OCI-LY3 (cell line): ENCODE measurements around the gene SEMA5A.

Experiments
- H2AFZ ChIP-seq: fragments of 200-600, 300-600 bp; shearing (Covaris generic); 2 replicates; pipeline ENCODE4 v1.6.0; 2014; ENCODE audit warnings: antibody characterized with exemption, low read depth, low read length
- H3K27ac ChIP-seq: fragments of 200-600, 300-600 bp; sonication (generic); 2 replicates; pipeline ENCODE4 v1.5.1; 2014; ENCODE audit warnings: mild to moderate bottlenecking, low read length, moderate library complexity, mixed read lengths
- H3K27me3 ChIP-seq: fragments of 200-600, 300-600 bp; sonication (generic); 2 replicates; pipeline ENCODE4 v1.6.1; 2014; ENCODE audit warnings: low read depth, low read length, mixed read lengths
- H3K36me3 ChIP-seq: fragments of 200-600, 300-600 bp; sonication (generic); replicated peaks from 2 replicates; pipeline ENCODE3; 2014; ENCODE audit warnings: low read depth, low read length, mixed read lengths
- H3K4me1 ChIP-seq: fragments of 300-600, 200-600 bp; sonication (generic); 2 replicates; pipeline ENCODE4 v1.6.1; 2014; ENCODE audit warnings: low read length, mixed read lengths
- H3K4me2 ChIP-seq: fragments of 200-600, 300-600 bp; sonication (generic); 2 replicates; pipeline ENCODE4 v1.6.1; 2014; ENCODE audit warnings: low read length, mixed read lengths
- H3K4me3 ChIP-seq: fragments of 300-600, 200-600 bp; sonication (generic); 2 replicates; pipeline ENCODE4 v1.5.1; 2014; ENCODE audit warnings: antibody characterized with exemption, mild to moderate bottlenecking, low read length, moderate library complexity
- H3K79me2 ChIP-seq: fragments of 300-600, 200-600 bp; shearing (Covaris generic); 2 replicates; pipeline ENCODE4 v1.6.1; 2014; ENCODE audit warnings: mild to moderate bottlenecking, low read length, mixed read lengths
- H3K9ac ChIP-seq: fragments of 300-600, 200-600 bp; shearing (Covaris generic); 2 replicates; pipeline ENCODE4 v1.6.0; 2014; ENCODE audit warnings: mild to moderate bottlenecking, low read length, moderate library complexity
- H3K9me3 ChIP-seq: fragments of 200-600, 300-600 bp; shearing (Covaris generic); 2 replicates; pipeline ENCODE4 v1.6.1; 2014; ENCODE audit warnings: low read length, mixed read lengths; ENCODE audit not compliant: insufficient read depth
- H4K20me1 ChIP-seq: fragments of 200-600, 300-600 bp; sonication (generic); 2 replicates; pipeline ENCODE4 v1.6.1; 2016; ENCODE audit warnings: low read length, mixed read lengths; ENCODE audit not compliant: insufficient read depth
- EZH2phosphoT487 ChIP-seq: fragments of 200-600 bp; shearing (Covaris generic); IDR thresholded peaks from 2 replicates; pipeline ENCODE4 v1.6.1; 2018; ENCODE audit warnings: antibody characterized with exemption, mixed run types, low read depth
- TF ChIP-seq, protein P1 (sequence below): fragments of 200-600, 300-600 bp; sonication (generic); IDR thresholded peaks from 2 replicates; pipeline ENCODE4 v1.5.1; 2014; ENCODE audit warnings: antibody characterized with exemption, low read length, low read depth

Gene SEMA5A

DNA sequence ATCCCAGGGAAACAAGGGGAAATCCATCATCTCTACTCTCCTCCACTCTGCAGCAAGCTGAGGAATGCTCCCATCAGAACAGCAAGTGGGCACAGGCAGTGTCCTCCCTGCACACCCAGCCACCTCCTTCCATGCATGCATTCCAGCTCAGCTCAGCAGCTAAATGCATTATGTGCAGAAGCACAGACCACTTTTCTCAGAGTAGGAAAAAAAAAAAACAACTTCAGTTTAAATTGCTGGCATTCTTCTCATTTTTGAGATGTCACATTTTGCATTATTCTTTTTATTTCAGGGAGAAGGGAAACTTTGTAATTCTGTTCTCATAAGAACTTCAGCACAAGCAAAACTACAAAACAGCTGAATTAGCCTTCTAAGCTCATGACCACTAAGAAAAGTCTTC is 312.2 kb downstream of the SEMA5A start:
- no peaks in the 10 kb centered on the region for H3K9me3 ChIP-seq
- H3K79me2 ChIP-seq: no peaks in the 10 kb centered on the region
- H3K4me2 ChIP-seq: no peak overlapping the region
- no peaks in the 10 kb centered on the region for H4K20me1 ChIP-seq
- H3K4me1 ChIP-seq: no peaks in the 10 kb centered on the region
- TF ChIP-seq EZH2phosphoT487: no peak
- TF ChIP-seq, protein P1, sequence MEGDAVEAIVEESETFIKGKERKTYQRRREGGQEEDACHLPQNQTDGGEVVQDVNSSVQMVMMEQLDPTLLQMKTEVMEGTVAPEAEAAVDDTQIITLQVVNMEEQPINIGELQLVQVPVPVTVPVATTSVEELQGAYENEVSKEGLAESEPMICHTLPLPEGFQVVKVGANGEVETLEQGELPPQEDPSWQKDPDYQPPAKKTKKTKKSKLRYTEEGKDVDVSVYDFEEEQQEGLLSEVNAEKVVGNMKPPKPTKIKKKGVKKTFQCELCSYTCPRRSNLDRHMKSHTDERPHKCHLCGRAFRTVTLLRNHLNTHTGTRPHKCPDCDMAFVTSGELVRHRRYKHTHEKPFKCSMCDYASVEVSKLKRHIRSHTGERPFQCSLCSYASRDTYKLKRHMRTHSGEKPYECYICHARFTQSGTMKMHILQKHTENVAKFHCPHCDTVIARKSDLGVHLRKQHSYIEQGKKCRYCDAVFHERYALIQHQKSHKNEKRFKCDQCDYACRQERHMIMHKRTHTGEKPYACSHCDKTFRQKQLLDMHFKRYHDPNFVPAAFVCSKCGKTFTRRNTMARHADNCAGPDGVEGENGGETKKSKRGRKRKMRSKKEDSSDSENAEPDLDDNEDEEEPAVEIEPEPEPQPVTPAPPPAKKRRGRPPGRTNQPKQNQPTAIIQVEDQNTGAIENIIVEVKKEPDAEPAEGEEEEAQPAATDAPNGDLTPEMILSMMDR: no peak
- H3K9ac ChIP-seq: no peak overlapping the region
- H3K27ac ChIP-seq: no peak overlapping the region
- H3K27me3 ChIP-seq: no peaks in the 10 kb centered on the region
- no peak overlapping the region for H2AFZ ChIP-seq
- H3K36me3 ChIP-seq: no peaks in the 10 kb centered on the region
- no peak overlapping the region for H3K4me3 ChIP-seq

DNA sequence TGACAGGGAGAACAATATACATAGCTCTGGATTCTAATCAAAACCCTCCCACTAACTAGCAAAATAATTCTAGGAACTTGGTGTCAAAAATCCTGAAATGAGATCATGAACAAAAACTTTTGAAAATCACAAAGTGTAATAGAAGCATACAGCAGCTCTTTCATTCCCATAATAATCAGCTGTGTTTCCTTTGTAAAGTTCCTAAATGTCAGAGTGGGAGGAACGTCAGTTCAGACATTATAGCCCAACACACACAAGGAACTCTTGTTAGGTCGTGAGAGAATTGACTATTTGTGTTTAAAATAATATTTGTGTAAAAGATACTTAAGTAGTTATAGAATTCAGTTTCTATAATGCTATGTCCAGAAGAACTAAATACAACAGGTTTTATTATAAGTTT is 312.8 kb downstream of the SEMA5A start:
- no peak overlapping the region for H3K4me3 ChIP-seq
- TF ChIP-seq, protein P1: no peak
- TF ChIP-seq EZH2phosphoT487: no peak
- no peak overlapping the region for H3K4me2 ChIP-seq
- H3K4me1 ChIP-seq: no peaks in the 10 kb centered on the region
- no peaks in the 10 kb centered on the region for H4K20me1 ChIP-seq
- no peaks in the 10 kb centered on the region for H3K79me2 ChIP-seq
- H3K27me3 ChIP-seq: no peaks in the 10 kb centered on the region
- no peak overlapping the region for H2AFZ ChIP-seq
- H3K9ac ChIP-seq: no peak overlapping the region
- no peaks in the 10 kb centered on the region for H3K9me3 ChIP-seq
- H3K27ac ChIP-seq: no peak overlapping the region
- no peaks in the 10 kb centered on the region for H3K36me3 ChIP-seq

DNA sequence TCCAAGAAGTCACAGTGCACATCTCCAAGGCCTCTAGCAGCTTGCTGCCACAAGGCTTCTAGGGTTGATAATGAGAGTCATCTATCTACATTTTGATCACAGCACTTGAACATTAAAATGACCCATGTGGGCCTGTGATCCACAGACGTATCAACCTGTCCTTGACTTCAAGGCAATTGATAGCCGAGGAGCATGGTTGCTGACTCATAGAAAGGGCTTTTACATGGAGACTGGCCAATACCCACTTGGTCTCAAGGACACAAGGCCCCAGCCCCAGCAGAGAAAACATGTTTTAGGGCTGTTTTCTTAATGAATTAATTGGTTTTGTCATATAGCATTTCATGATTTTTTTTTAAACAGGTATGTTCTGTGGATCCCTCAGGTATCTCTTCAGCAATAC is 314.0 kb downstream of the SEMA5A start:
- H2AFZ ChIP-seq: no peak overlapping the region
- no peak overlapping the region for H3K27ac ChIP-seq
- H3K9ac ChIP-seq: no peak overlapping the region
- H4K20me1 ChIP-seq: no peaks in the 10 kb centered on the region
- H3K36me3 ChIP-seq: no peaks in the 10 kb centered on the region
- H3K27me3 ChIP-seq: no peaks in the 10 kb centered on the region
- no peak overlapping the region for H3K4me3 ChIP-seq
- no peaks in the 10 kb centered on the region for H3K9me3 ChIP-seq
- TF ChIP-seq, protein P1: no peak
- no peak for TF ChIP-seq EZH2phosphoT487
- no peaks in the 10 kb centered on the region for H3K4me1 ChIP-seq
- H3K79me2 ChIP-seq: no peaks in the 10 kb centered on the region
- H3K4me2 ChIP-seq: no peak overlapping the region

DNA sequence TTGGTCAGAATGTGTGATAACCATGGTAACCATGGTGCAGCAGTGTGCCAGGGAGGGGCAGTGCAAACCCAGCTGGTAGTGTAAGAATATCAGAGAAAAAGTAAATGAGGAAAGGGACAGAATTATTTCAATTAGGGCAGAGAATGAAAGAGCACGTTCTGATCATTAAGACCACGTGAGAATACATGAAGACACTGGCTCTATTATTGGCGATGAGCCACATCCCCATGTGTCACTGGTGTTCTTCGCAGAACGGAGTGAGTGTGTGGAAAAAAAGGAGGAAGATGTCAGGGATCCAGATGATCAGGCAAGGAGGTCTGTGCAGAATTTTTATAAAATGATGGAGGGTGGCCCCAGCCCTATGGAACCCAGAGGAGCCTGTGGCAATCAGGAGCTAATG is 315.5 kb downstream of the SEMA5A start:
- Histone ChIP-seq H3K4me1 (no peaks in the 10 kb centered on the region), H3K4me3 (no peak overlapping the region), H3K79me2 (no peaks in the 10 kb centered on the region), H4K20me1 (no peaks in the 10 kb centered on the region), H3K9me3 (no peaks in the 10 kb centered on the region), H3K36me3 (no peaks in the 10 kb centered on the region), H3K27me3 (no peaks in the 10 kb centered on the region), H3K27ac (no peak overlapping the region), H3K9ac (no peak overlapping the region), H2AFZ (no peak overlapping the region), H3K4me2 (no peak overlapping the region)
- TF ChIP-seq, protein P1: no peak
- no peak for TF ChIP-seq EZH2phosphoT487
